Measurements from ENCODE around the gene LRRC8E.

Gene LRRC8E

DNA sequence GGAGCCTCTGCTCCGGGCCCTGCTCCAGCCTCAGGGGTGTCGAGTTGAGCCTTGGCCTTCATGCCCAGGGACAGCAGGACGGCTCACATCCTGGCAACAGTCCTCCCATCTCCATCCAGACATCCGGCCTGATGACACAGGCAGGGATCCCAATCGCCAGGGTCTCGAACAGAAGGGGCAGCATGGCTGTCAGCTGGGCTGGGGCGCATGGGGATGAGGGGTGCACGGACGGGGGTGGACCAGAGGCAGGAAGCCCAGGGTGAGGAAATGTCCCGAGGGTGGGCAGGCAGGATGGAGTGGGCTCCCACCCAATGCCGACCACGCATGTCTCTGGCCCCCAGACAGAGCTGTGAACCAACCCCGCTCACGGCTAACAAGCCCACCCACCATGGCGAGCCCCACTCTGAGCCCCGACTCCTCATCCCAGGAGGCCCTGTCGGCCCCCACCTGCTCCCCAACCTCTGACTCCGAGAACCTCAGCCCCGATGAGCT, 42.1 kb upstream of the LRRC8E start:
- Histone ChIP-seq H3K4me2 (ENCODE audit: low read depth, low read length, poor library complexity, severe bottlenecking) (no peak overlapping the region), H4K20me1 (ENCODE audit: insufficient read depth, low read length, poor library complexity, severe bottlenecking) (no peaks in the 10 kb centered on the region), H3K9me2 (replicated peaks; ENCODE audit: low read depth, low read length) (no peaks in the 10 kb centered on the region), H3F3A (ENCODE audit: low read depth) (no peaks in the 10 kb centered on the region), H3K79me2 (ENCODE audit: insufficient read depth, low read length) (no peaks in the 10 kb centered on the region), H3K9me3 (ENCODE audit: insufficient read depth, low read depth, low read length) (no peaks in the 10 kb centered on the region), H2AFZ (ENCODE audit: low read length) (no peak overlapping the region), H3K9ac (ENCODE audit: low read depth, low read length, poor library complexity, severe bottlenecking) (no peak overlapping the region), H3K4me3 (ENCODE audit: low read length, poor library complexity, severe bottlenecking) (no peak overlapping the region), H3K36me3 (ENCODE audit: insufficient read depth, low read length) (no peaks in the 10 kb centered on the region), H3K27me3 (ENCODE audit: insufficient read depth, low read length, poor library complexity, severe bottlenecking) (no peaks in the 10 kb centered on the region), H3K4me1 (ENCODE audit: insufficient read depth, low read length, poor library complexity, severe bottlenecking) (no peaks in the 10 kb centered on the region)
- no peak for TF ChIP-seq EZH2phosphoT487 (IDR thresholded peaks at IDR 0.05; ENCODE audit: borderline replicate concordance)
- TF ChIP-seq, protein P1, sequence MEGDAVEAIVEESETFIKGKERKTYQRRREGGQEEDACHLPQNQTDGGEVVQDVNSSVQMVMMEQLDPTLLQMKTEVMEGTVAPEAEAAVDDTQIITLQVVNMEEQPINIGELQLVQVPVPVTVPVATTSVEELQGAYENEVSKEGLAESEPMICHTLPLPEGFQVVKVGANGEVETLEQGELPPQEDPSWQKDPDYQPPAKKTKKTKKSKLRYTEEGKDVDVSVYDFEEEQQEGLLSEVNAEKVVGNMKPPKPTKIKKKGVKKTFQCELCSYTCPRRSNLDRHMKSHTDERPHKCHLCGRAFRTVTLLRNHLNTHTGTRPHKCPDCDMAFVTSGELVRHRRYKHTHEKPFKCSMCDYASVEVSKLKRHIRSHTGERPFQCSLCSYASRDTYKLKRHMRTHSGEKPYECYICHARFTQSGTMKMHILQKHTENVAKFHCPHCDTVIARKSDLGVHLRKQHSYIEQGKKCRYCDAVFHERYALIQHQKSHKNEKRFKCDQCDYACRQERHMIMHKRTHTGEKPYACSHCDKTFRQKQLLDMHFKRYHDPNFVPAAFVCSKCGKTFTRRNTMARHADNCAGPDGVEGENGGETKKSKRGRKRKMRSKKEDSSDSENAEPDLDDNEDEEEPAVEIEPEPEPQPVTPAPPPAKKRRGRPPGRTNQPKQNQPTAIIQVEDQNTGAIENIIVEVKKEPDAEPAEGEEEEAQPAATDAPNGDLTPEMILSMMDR (conservative IDR thresholded peaks at IDR 0.05; ENCODE audit: low read length): no peak

DNA sequence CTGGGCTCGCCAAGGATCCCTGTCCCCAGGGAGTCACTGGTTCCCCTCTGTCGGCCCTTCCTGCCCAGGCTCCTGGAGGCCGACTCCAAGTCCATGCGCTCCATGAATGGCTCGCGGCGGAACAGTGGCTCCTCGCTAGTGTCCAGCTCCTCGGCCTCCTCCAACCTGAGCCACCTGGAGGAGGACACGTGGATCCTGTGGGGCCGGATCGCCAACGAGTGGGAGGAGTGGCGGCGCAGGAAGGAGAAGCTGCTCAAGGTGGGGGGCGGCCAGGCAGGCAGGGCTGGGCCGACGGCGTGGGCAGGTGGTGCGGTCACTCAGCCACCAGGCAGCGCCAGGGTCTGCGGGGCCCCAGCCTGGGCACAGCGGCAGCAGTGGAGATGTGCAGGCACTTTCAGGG, 40.6 kb upstream of the LRRC8E start:
- H3K79me2 ChIP-seq (ENCODE audit: insufficient read depth, low read length): no peaks in the 10 kb centered on the region
- no peaks in the 10 kb centered on the region for H3K9me3 ChIP-seq (ENCODE audit: insufficient read depth, low read depth, low read length)
- H3K27me3 ChIP-seq (ENCODE audit: insufficient read depth, low read length, poor library complexity, severe bottlenecking): no peaks in the 10 kb centered on the region
- no peaks in the 10 kb centered on the region for H3K36me3 ChIP-seq (ENCODE audit: insufficient read depth, low read length)
- no peaks in the 10 kb centered on the region for H3K4me1 ChIP-seq (ENCODE audit: insufficient read depth, low read length, poor library complexity, severe bottlenecking)
- H3K4me3 ChIP-seq (ENCODE audit: low read length, poor library complexity, severe bottlenecking): no peak overlapping the region
- H3K9ac ChIP-seq (ENCODE audit: low read depth, low read length, poor library complexity, severe bottlenecking): no peak overlapping the region
- H3F3A ChIP-seq (ENCODE audit: low read depth): no peaks in the 10 kb centered on the region
- H2AFZ ChIP-seq (ENCODE audit: low read length): no peak overlapping the region
- H3K4me2 ChIP-seq (ENCODE audit: low read depth, low read length, poor library complexity, severe bottlenecking): no peak overlapping the region
- H4K20me1 ChIP-seq (ENCODE audit: insufficient read depth, low read length, poor library complexity, severe bottlenecking): no peaks in the 10 kb centered on the region
- H3K9me2 ChIP-seq (replicated peaks; ENCODE audit: low read depth, low read length): no peaks in the 10 kb centered on the region
- TF ChIP-seq, protein P1 (conservative IDR thresholded peaks at IDR 0.05; ENCODE audit: low read length): no peak
- no peak for TF ChIP-seq EZH2phosphoT487 (IDR thresholded peaks at IDR 0.05; ENCODE audit: borderline replicate concordance)

DNA sequence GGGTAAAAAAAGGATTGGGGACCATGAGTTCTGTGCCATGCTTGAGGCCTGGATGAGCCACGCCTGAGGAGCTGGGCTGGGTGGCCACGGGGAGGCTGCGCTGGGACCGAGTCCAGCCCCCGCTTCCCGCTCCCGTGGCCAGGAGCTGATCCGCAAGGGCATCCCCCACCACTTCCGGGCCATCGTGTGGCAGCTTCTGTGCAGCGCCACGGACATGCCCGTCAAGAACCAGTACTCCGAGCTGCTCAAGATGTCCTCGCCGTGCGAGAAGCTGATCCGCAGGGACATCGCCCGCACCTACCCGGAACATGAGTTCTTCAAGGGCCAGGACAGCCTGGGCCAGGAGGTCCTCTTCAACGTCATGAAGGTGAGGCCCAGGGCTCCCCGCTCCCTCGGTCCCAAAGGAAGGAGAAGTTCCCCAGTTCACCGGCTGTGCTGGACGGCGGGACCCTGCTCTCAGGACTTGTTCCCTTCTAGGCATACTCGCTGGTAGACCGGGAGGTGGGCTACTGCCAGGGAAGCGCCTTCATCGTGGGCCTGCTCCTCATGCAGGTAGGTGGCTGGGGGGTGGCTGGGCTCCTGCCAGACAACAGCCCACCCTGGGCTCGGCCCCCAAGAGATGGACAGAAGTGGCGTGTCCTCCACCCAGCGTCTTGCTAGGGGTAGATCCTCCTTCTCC, 39.4 kb upstream of the LRRC8E start:
- Histone ChIP-seq H3K9me3 (ENCODE audit: insufficient read depth, low read depth, low read length) (no peaks in the 10 kb centered on the region), H3K4me3 (ENCODE audit: low read length, poor library complexity, severe bottlenecking) (no peak overlapping the region), H3K9ac (ENCODE audit: low read depth, low read length, poor library complexity, severe bottlenecking) (no peak overlapping the region), H4K20me1 (ENCODE audit: insufficient read depth, low read length, poor library complexity, severe bottlenecking) (no peaks in the 10 kb centered on the region), H3K36me3 (ENCODE audit: insufficient read depth, low read length) (no peaks in the 10 kb centered on the region), H3K79me2 (ENCODE audit: insufficient read depth, low read length) (no peaks in the 10 kb centered on the region), H2AFZ (ENCODE audit: low read length) (no peak overlapping the region), H3F3A (ENCODE audit: low read depth) (no peaks in the 10 kb centered on the region), H3K27me3 (ENCODE audit: insufficient read depth, low read length, poor library complexity, severe bottlenecking) (no peaks in the 10 kb centered on the region), H3K4me1 (ENCODE audit: insufficient read depth, low read length, poor library complexity, severe bottlenecking) (no peaks in the 10 kb centered on the region), H3K9me2 (replicated peaks; ENCODE audit: low read depth, low read length) (no peaks in the 10 kb centered on the region), H3K4me2 (ENCODE audit: low read depth, low read length, poor library complexity, severe bottlenecking) (no peak overlapping the region)
- TF ChIP-seq, protein P1 (conservative IDR thresholded peaks at IDR 0.05; ENCODE audit: low read length): no peak
- TF ChIP-seq EZH2phosphoT487 (IDR thresholded peaks at IDR 0.05; ENCODE audit: borderline replicate concordance): no peak
